K562 (cell line): ENCODE data around the gene PITPNM3.

Source experiments
- ELF1 ChIP-seq: fragments of 200-800 bp; sonication (Bioruptor generic); IDR thresholded peaks from 2 replicates; pipeline ENCODE4 v1.6.1; 2016; ENCODE audit warnings: missing genetic modification characterization, missing compliant biosample characterization
- FOXP4 ChIP-seq: sonication (generic); formaldehyde crosslinking; IDR thresholded peaks from 2 replicates; pipeline ENCODE4 v1.8.0; 2022; ENCODE audit warnings: mild to moderate bottlenecking, missing genetic modification reagents, borderline replicate concordance
- POLR2A ChIP-seq: fragments of 450-650 bp; conservative IDR thresholded peaks from 2 replicates; pipeline ENCODE4 v1.6.1; 2016
- ZNF740 ChIP-seq, 3 experiments: fragments of 200-800 bp in 1 of 3; sonication (Bioruptor generic) in 1 of 3; sonication (generic) in 1 of 3; formaldehyde crosslinking in 1 of 3; IDR thresholded peaks; 2 replicates each; pipeline versions ENCODE4 v1.6.1 to v1.8.0; 2016 to 2022; ENCODE audit warnings: mild to moderate bottlenecking in 2 of 3, missing compliant biosample characterization in 2 of 3, missing genetic modification characterization in 2 of 3, missing genetic modification reagents in 1 of 3

GRCh38 chr17:6471531-6472465 is 84.6 kb downstream of the PITPNM3 start:
- TF ChIP-seq ZNF740 (CRISPR knock-in tag; IDR thresholded peaks at IDR 0.05), result no peak
- TF ChIP-seq ZNF740 (tag; IDR thresholded peaks at IDR 0.05), result no peak
- TF ChIP-seq FOXP4 (CRISPR knock-in tag), result no peak
- no peak for TF ChIP-seq POLR2A
- no peak for TF ChIP-seq ELF1 (tag)
